ENCODE results near the gene ALPL.

DNA sequence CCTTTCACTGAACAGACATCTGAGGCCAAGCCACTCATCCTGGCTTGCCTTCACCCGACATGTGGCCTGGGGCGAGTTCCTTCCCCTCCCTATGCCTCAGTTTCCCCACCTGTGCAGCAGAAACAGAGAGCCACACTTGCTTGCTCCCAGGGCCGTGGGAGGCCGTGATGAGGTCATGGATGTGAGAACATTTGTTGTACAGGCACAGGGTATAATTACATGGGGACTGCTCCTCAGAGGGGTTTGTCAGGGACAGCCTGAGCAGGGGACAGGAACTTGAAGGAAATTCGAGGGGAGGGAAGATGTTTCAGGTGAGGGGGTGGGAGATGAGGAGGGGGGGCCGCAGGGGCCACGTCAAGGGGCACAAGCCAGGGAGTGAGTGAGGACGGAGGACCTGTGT is 56.1 kb downstream of the ALPL start:
- TF ChIP-seq POLR2A (IDR thresholded peaks at IDR 0.05; ENCODE audit: low read depth, low read length) (no peak), CEBPB (IDR thresholded peaks at IDR 0.05; ENCODE audit: low read depth, low read length) (no peak), RAD21 (IDR thresholded peaks at IDR 0.05; ENCODE audit: low read length) (no peak), FOS (IDR thresholded peaks at IDR 0.05; ENCODE audit: low read depth, low read length) (no peak), SMC3 (IDR thresholded peaks at IDR 0.05; ENCODE audit: low read depth, low read length) (no peak)
- TF ChIP-seq, protein P1, sequence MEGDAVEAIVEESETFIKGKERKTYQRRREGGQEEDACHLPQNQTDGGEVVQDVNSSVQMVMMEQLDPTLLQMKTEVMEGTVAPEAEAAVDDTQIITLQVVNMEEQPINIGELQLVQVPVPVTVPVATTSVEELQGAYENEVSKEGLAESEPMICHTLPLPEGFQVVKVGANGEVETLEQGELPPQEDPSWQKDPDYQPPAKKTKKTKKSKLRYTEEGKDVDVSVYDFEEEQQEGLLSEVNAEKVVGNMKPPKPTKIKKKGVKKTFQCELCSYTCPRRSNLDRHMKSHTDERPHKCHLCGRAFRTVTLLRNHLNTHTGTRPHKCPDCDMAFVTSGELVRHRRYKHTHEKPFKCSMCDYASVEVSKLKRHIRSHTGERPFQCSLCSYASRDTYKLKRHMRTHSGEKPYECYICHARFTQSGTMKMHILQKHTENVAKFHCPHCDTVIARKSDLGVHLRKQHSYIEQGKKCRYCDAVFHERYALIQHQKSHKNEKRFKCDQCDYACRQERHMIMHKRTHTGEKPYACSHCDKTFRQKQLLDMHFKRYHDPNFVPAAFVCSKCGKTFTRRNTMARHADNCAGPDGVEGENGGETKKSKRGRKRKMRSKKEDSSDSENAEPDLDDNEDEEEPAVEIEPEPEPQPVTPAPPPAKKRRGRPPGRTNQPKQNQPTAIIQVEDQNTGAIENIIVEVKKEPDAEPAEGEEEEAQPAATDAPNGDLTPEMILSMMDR (conservative IDR thresholded peaks at IDR 0.05; ENCODE audit: low read depth, low read length) = no peak
- TF ChIP-seq, protein P2, sequence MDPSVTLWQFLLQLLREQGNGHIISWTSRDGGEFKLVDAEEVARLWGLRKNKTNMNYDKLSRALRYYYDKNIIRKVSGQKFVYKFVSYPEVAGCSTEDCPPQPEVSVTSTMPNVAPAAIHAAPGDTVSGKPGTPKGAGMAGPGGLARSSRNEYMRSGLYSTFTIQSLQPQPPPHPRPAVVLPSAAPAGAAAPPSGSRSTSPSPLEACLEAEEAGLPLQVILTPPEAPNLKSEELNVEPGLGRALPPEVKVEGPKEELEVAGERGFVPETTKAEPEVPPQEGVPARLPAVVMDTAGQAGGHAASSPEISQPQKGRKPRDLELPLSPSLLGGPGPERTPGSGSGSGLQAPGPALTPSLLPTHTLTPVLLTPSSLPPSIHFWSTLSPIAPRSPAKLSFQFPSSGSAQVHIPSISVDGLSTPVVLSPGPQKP (IDR thresholded peaks at IDR 0.05; ENCODE audit: borderline replicate concordance, low read depth, low read length) = no peak

All from IMR-90 (cell line).